ENCODE data around the gene CLECL1.

GRCh38 chr12:9756706-9757105 lies 23.8 kb upstream of the CLECL1 start:
- no peak for TF ChIP-seq CTCF (IDR thresholded peaks at IDR 0.05)
- no peak for TF ChIP-seq POLR2A (IDR thresholded peaks at IDR 0.05)
- TF ChIP-seq EP300 (IDR thresholded peaks at IDR 0.05): no peak
- TF ChIP-seq POLR2AphosphoS5 (IDR thresholded peaks at IDR 0.05): no peak

All from upper lobe of left lung (tissue), 4 donors.